ENCODE data around the gene GORASP1. TPM values are rescaled to one million over a fixed set of nuclear protein-coding genes. Genes with fewer than 3 reads are reported as not detected.

The GORASP1 gene
- 30.2 and 36.8 TPM in 2 replicates for total RNA-seq

GRCh38 chr3:39107388-39108199, at the start of gene GORASP1, which contains the start of gene TTC21A:
TSS of gene GORASP1 (minus strand) at chr3:39107627. CDS start at chr3:39107541, 86 bp downstream.
TSS of gene TTC21A (plus strand) at chr3:39107680. CDS start at chr3:39107838, 158 bp downstream.

GRCh38 chr3:39051649-39052561, 55.5 kb downstream of the GORASP1 start, which contains the start of the genes SCN11A and WDR48:
TSS of gene SCN11A (minus strand) at chr3:39051944. CDS start at chr3:38950362, 101,582 bp downstream.
TSS of gene WDR48 (plus strand) at chr3:39052016. CDS start at chr3:39052026, 10 bp downstream.

Other genes starting within 250 kb of the GORASP1 start
- gene SCN11A, start 55.7 kb downstream of the GORASP1 start, total RNA-seq = under 0.01 TPM in 2 replicates
- gene WDR48, start 55.6 kb downstream of the GORASP1 start, total RNA-seq = 28.4 and 31.6 TPM in 2 replicates
- gene TTC21A, start 53 bp upstream of the GORASP1 start, total RNA-seq = 1.8 and 3.6 TPM in 2 replicates
- gene CSRNP1, start 46.0 kb upstream of the GORASP1 start, total RNA-seq = 6.7 and 9.1 TPM in 2 replicates
- 0.09 TPM in 1 of 2 replicates, not detected in the other for gene XIRP1, start 85.0 kb upstream of the GORASP1 start, total RNA-seq
- gene CX3CR1, start 172.4 kb upstream of the GORASP1 start, total RNA-seq = under 0.01 TPM in 1 of 2 replicates, not detected in the other
- not detected in 2 replicates for gene CCR8, start 222.1 kb upstream of the GORASP1 start, total RNA-seq

Measured in smooth muscle cell of bladder (primary cell).